Activated T-cell treated with anti-CD3 and anti-CD28 coated beads, Interleukin-2, amount 50 U/mL, for 72 hours (primary cell): Measurements from ENCODE around the gene ZNF839. TPM values are rescaled to one million over a fixed set of nuclear protein-coding genes. Genes with fewer than 3 reads are reported as not detected.

ENCODE experiments used
- ATAC-seq, 2 donors: fragments of 150-1000 bp; cut with Tn5 transposase; replicated peaks in 1 of 2; 2 replicates each; pipeline ENCODE4 v1.10.0; 2021; ENCODE audit warnings: moderate library complexity in 2 of 2, mild to moderate bottlenecking in 1 of 2
- DNase-seq, 2 donors: peaks; one replicate each; pipeline ENCODE4 v3.0.0; 2021 to 2022; ENCODE audit warnings: mixed read lengths in 1 of 2
- H3K27ac Mint-ChIP-seq: one replicate; pipeline ENCODE4 v1.8.0; 2022; ENCODE audit warnings: mild to moderate bottlenecking, moderate library complexity, mixed read lengths
- H3K27me3 Mint-ChIP-seq: one replicate; pipeline ENCODE4 v1.8.0; 2022; ENCODE audit warnings: low read depth, mixed read lengths
- H3K36me3 Mint-ChIP-seq, 2 donors: one replicate each; pipeline ENCODE4 v1.8.0; 2022; ENCODE audit warnings: mixed read lengths in 2 of 2, mild to moderate bottlenecking in 1 of 2; ENCODE audit not compliant: insufficient read depth in 2 of 2
- H3K4me1 Mint-ChIP-seq: one replicate; pipeline ENCODE4 v1.8.0; 2022; ENCODE audit warnings: low read depth, mixed read lengths
- H3K4me3 Mint-ChIP-seq, 2 donors: one replicate each; pipeline ENCODE4 v1.8.0; 2022; ENCODE audit warnings: mild to moderate bottlenecking in 2 of 2, mixed read lengths in 2 of 2, moderate library complexity in 2 of 2
- H3K9me3 Mint-ChIP-seq, 2 donors: one replicate each; pipeline ENCODE4 v1.8.0; 2022; ENCODE audit warnings: mixed read lengths in 2 of 2
- total RNA-seq, 2 donors: library from RNA; stranded (reverse); gene quantifications; one replicate each; pipeline ENCODE4 v1.2.3, GENCODE V29; 2022

The ZNF839 gene
- 10 to 100 TPM; 18.1 to 21.5 TPM for total RNA-seq

GRCh38 chr14:102319351-102320032, at the start of gene ZNF839:
TSS of gene ZNF839 (plus strand) at chr14:102319746. CDS start at chr14:102319766, 20 bp downstream.
- Mint-ChIP-seq H3K27me3 (peaks cover 2% of the 10 kb centered on the region), H3K36me3 (peaks cover 0 to 2% of the 10 kb centered on the region in 2 donors), H3K9me3 (no peaks in the 10 kb centered on the region), H3K27ac (peak within 1 kb of the TSS; percentile 93), H3K4me3 (peak within 1 kb of the TSS; percentile 92 to 96), H3K4me1 (peaks cover 58% of the 10 kb centered on the region)
- DNase-seq (peak; percentile 95 to 98), ATAC-seq (peak; percentile 78 to 83)

- Mint-ChIP-seq H3K27me3 (no peaks in the 10 kb centered on the region), H3K9me3 (no peaks in the 10 kb centered on the region), H3K4me1 (peaks cover 8% of the 10 kb centered on the region), H3K27ac (peak overlapping the region; percentile 57), H3K4me3 (peak overlapping the region in 1 of 2 donors; percentile 20), H3K36me3 (no peaks in the 10 kb centered on the region)
- ATAC-seq (peak in 1 of 2 donors; percentile 53), DNase-seq (no peak)
Observed at GRCh38 chr14:102272392-102272791, 47.2 kb upstream of the ZNF839 start.

- no peak overlapping the region for H3K4me3 Mint-ChIP-seq
- DNase-seq (no peak), ATAC-seq (no peak)
- H3K27me3 Mint-ChIP-seq = no peaks in the 10 kb centered on the region
- H3K36me3 Mint-ChIP-seq = no peaks in the 10 kb centered on the region
- no peak overlapping the region for H3K27ac Mint-ChIP-seq
- H3K9me3 Mint-ChIP-seq = no peaks in the 10 kb centered on the region
- peaks cover 8% of the 10 kb centered on the region for H3K4me1 Mint-ChIP-seq
Observed at GRCh38 chr14:102275866-102276265, 43.7 kb upstream of the ZNF839 start.

GRCh38 chr14:102277874-102278630, 41.5 kb upstream of the ZNF839 start:
- H3K4me1 Mint-ChIP-seq = no peaks in the 10 kb centered on the region
- H3K9me3 Mint-ChIP-seq = no peaks in the 10 kb centered on the region
- no peaks in the 10 kb centered on the region for H3K36me3 Mint-ChIP-seq

GRCh38 chr14:102278631-102278935, 41.0 kb upstream of the ZNF839 start:
- Mint-ChIP-seq H3K9me3 (no peaks in the 10 kb centered on the region), H3K4me1 (no peaks in the 10 kb centered on the region), H3K27me3 (no peaks in the 10 kb centered on the region), H3K36me3 (no peaks in the 10 kb centered on the region), H3K27ac (no peak overlapping the region), H3K4me3 (no peak overlapping the region)
- DNase-seq (no peak), ATAC-seq (no peak)

More at GRCh38 chr14:102277874-102278630, 41.5 kb upstream of the ZNF839 start:
- no peak for ATAC-seq
- DNase-seq = no peak
- no peaks in the 10 kb centered on the region for H3K27me3 Mint-ChIP-seq
- H3K27ac Mint-ChIP-seq = no peak overlapping the region
- no peak overlapping the region for H3K4me3 Mint-ChIP-seq

GRCh38 chr14:102279282-102279681, 40.3 kb upstream of the ZNF839 start:
- H3K4me3 Mint-ChIP-seq = no peak overlapping the region
- no peaks in the 10 kb centered on the region for H3K36me3 Mint-ChIP-seq
- no peak overlapping the region for H3K27ac Mint-ChIP-seq
- no peaks in the 10 kb centered on the region for H3K9me3 Mint-ChIP-seq
- DNase-seq (no peak), ATAC-seq (no peak)
- no peaks in the 10 kb centered on the region for H3K4me1 Mint-ChIP-seq
- no peaks in the 10 kb centered on the region for H3K27me3 Mint-ChIP-seq

- H3K4me1 Mint-ChIP-seq = no peaks in the 10 kb centered on the region
- DNase-seq = no peak
Observed at GRCh38 chr14:102279688-102280348, 39.7 kb upstream of the ZNF839 start.

GRCh38 chr14:102280376-102280962, 39.1 kb upstream of the ZNF839 start:
- no peak for DNase-seq
- Mint-ChIP-seq H3K4me1 (no peaks in the 10 kb centered on the region), H3K27ac (no peak overlapping the region)

More at GRCh38 chr14:102279688-102280348, 39.7 kb upstream of the ZNF839 start:
- Mint-ChIP-seq H3K9me3 (no peaks in the 10 kb centered on the region), H3K27me3 (no peaks in the 10 kb centered on the region), H3K36me3 (no peaks in the 10 kb centered on the region), H3K4me3 (no peak overlapping the region), H3K27ac (no peak overlapping the region)
- ATAC-seq = peak; percentile 43 to 74

GRCh38 chr14:102282751-102283465, 36.6 kb upstream of the ZNF839 start:
- no peak for ATAC-seq
- no peak overlapping the region for H3K27ac Mint-ChIP-seq
- no peak for DNase-seq
- H3K27me3 Mint-ChIP-seq = no peaks in the 10 kb centered on the region
- no peaks in the 10 kb centered on the region for H3K4me1 Mint-ChIP-seq
- no peaks in the 10 kb centered on the region for H3K36me3 Mint-ChIP-seq
- H3K9me3 Mint-ChIP-seq = no peaks in the 10 kb centered on the region
- H3K4me3 Mint-ChIP-seq = no peak overlapping the region

More at GRCh38 chr14:102280376-102280962, 39.1 kb upstream of the ZNF839 start:
- Mint-ChIP-seq H3K36me3 (no peaks in the 10 kb centered on the region), H3K4me3 (no peak overlapping the region), H3K9me3 (no peaks in the 10 kb centered on the region), H3K27me3 (no peaks in the 10 kb centered on the region)
- no peak for ATAC-seq

GRCh38 chr14:102283631-102284129, 35.9 kb upstream of the ZNF839 start:
- H3K27me3 Mint-ChIP-seq = no peaks in the 10 kb centered on the region
- no peak overlapping the region for H3K27ac Mint-ChIP-seq
- H3K9me3 Mint-ChIP-seq = no peaks in the 10 kb centered on the region
- H3K4me1 Mint-ChIP-seq = no peaks in the 10 kb centered on the region
- no peaks in the 10 kb centered on the region for H3K36me3 Mint-ChIP-seq
- DNase-seq = no peak
- H3K4me3 Mint-ChIP-seq = no peak overlapping the region
- ATAC-seq = no peak

GRCh38 chr14:102285106-102285505, 34.4 kb upstream of the ZNF839 start:
- H3K4me3 Mint-ChIP-seq = no peak overlapping the region
- ATAC-seq (no peak), DNase-seq (no peak)
- no peaks in the 10 kb centered on the region for H3K27me3 Mint-ChIP-seq
- H3K4me1 Mint-ChIP-seq = no peaks in the 10 kb centered on the region
- H3K9me3 Mint-ChIP-seq = no peaks in the 10 kb centered on the region
- no peaks in the 10 kb centered on the region for H3K36me3 Mint-ChIP-seq
- no peak overlapping the region for H3K27ac Mint-ChIP-seq

GRCh38 chr14:102288139-102288538, 31.4 kb upstream of the ZNF839 start:
- Mint-ChIP-seq H3K27me3 (no peaks in the 10 kb centered on the region), H3K4me3 (no peak overlapping the region), H3K4me1 (no peaks in the 10 kb centered on the region), H3K36me3 (no peaks in the 10 kb centered on the region), H3K9me3 (no peaks in the 10 kb centered on the region), H3K27ac (no peak overlapping the region)
- DNase-seq (no peak), ATAC-seq (no peak)
